DMS153 treated with DMSO at 0.1 percent for 48 hours (cell line): Measurements from ENCODE around the gene STRIP1.

ENCODE experiments used
- DNase-seq: peaks from one replicate; lab custom pipeline; 2025; ENCODE audit not compliant: unreplicated experiment; lab: John Stamatoyannopoulos, UW

The STRIP1 gene

GRCh38 chr1:110049801-110050601 lies 15.6 kb downstream of the STRIP1 start:
- DNase-seq = no peak

GRCh38 chr1:110050602-110051261 lies 16.3 kb downstream of the STRIP1 start:
- DNase-seq = no peak

- DNase-seq = no peak
Measured at GRCh38 chr1:110051262-110051648, 16.8 kb downstream of the STRIP1 start.

GRCh38 chr1:110053552-110054428 lies 19.4 kb downstream of the STRIP1 start:
- DNase-seq = no peak

GRCh38 chr1:110055493-110056284 lies 21.3 kb downstream of the STRIP1 start:
- no peak for DNase-seq

- no peak for DNase-seq
Measured at GRCh38 chr1:110056285-110056683, 21.9 kb downstream of the STRIP1 start.

GRCh38 chr1:110056776-110057175 lies 22.4 kb downstream of the STRIP1 start:
- no peak for DNase-seq

- no peak for DNase-seq
Measured at GRCh38 chr1:110057963-110058518, 23.6 kb downstream of the STRIP1 start.

- DNase-seq = no peak
Measured at GRCh38 chr1:110058591-110058990, 24.2 kb downstream of the STRIP1 start.

- DNase-seq = no peak
Measured at GRCh38 chr1:110059133-110059863, 24.9 kb downstream of the STRIP1 start.

GRCh38 chr1:110060034-110060661 lies 25.7 kb downstream of the STRIP1 start:
- DNase-seq = no peak

- no peak for DNase-seq
Measured at GRCh38 chr1:110060662-110061060, 26.2 kb downstream of the STRIP1 start.

- DNase-seq = no peak
Measured at GRCh38 chr1:110061341-110061740, 26.9 kb downstream of the STRIP1 start.

GRCh38 chr1:110062612-110063011 lies 28.2 kb downstream of the STRIP1 start:
- DNase-seq = no peak

- DNase-seq = no peak
Measured at GRCh38 chr1:110063781-110064180, 29.4 kb downstream of the STRIP1 start.

GRCh38 chr1:110064576-110065337 lies 30.3 kb downstream of the STRIP1 start:
- no peak for DNase-seq

- DNase-seq = no peak
Measured at GRCh38 chr1:110065841-110066240, 31.4 kb downstream of the STRIP1 start.

GRCh38 chr1:110067479-110067892 lies 33.1 kb downstream of the STRIP1 start:
- no peak for DNase-seq
